LoVo (cell line): ENCODE results near the gene PGM3.
A peak's percentile ranks its signal among the peaks of the same experiment; 100 is the strongest.
"Not testable (repeated sequence)": the region's sequence is repeated elsewhere in the genome, so short reads cannot be mapped to it uniquely, and the experiment has no call there.

Source experiments
- DNase-seq: peaks from one replicate; pipeline ENCODE4 v3.0.0-alpha.2; 2016; ENCODE audit warnings: low spot score

The PGM3 gene, protein sequence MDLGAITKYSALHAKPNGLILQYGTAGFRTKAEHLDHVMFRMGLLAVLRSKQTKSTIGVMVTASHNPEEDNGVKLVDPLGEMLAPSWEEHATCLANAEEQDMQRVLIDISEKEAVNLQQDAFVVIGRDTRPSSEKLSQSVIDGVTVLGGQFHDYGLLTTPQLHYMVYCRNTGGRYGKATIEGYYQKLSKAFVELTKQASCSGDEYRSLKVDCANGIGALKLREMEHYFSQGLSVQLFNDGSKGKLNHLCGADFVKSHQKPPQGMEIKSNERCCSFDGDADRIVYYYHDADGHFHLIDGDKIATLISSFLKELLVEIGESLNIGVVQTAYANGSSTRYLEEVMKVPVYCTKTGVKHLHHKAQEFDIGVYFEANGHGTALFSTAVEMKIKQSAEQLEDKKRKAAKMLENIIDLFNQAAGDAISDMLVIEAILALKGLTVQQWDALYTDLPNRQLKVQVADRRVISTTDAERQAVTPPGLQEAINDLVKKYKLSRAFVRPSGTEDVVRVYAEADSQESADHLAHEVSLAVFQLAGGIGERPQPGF

GRCh38 chr6:83192871-83193746, at the start of gene PGM3, which contains the start of gene RWDD2A:
TSS of gene PGM3 (minus strand) at chr6:83193265. CDS start at chr6:83191012, 2,253 bp downstream.
TSS of gene RWDD2A (plus strand) at chr6:83193357. CDS start at chr6:83194452, 1,095 bp downstream.
- DNase-seq, result peak; percentile 88

DNA sequence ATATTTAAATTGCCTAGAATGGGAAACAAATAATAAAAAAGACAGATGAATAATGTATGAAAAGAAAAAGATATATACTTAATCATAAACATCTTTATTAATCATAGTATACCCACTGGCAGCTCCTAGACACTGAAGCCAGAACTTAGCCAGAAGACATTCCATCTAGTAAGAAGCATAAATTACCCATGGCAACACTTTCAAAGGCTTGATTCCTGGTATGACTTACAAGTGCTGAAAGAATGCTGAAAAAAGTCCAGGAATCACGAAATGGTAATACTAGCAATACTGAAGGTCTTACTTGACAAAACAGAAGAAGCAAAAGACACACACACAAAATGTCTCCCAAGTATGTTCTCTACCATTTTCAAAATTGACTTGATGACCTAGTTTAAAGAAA, 38.1 kb upstream of the PGM3 start:
- no peak for DNase-seq

DNA sequence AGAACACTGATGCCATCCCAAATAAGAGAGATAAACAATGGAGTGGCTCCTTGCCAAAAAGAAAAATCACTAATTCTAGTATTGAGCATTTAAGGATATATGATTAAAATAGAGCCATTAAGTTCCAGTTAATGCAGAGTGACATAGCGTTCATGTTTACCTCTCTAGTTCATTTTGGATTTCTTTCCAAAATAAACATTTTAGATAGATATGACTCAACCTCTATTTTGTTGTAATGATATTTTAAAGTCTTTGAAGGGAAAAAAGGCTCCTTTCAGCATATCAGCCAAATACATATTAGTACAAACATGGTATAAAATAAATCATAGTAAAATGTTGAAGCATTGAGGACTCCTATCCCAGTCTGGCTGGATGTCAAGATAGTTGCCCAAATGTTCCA, 33.5 kb upstream of the PGM3 start:
- DNase-seq, result no peak

- DNase-seq, result peak; percentile 25
Measured at GRCh38 chr6:83221889-83222479, 28.9 kb upstream of the PGM3 start.

DNA sequence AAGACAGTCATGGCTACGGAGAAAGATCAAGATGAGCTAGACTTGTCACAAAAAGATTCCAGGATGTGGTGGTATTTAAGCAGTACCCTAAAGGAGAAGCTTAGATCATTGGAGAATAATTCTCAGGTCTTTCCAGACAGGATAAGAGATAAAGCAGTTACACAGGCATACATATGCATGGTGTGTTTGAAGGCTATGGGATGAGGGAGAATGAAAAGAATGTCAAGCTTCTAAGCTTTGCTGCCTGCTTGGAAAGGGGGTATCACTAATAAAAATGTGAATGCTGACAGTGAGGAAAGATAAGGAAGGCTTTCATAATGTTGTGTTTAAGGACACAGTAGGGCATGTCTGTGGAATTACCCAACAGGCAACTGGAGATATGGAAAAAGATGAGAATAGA, 28.2 kb upstream of the PGM3 start:
- DNase-seq, result no peak

- DNase-seq, result no peak
Measured at GRCh38 chr6:83220121-83220520, 27.1 kb upstream of the PGM3 start.

DNA sequence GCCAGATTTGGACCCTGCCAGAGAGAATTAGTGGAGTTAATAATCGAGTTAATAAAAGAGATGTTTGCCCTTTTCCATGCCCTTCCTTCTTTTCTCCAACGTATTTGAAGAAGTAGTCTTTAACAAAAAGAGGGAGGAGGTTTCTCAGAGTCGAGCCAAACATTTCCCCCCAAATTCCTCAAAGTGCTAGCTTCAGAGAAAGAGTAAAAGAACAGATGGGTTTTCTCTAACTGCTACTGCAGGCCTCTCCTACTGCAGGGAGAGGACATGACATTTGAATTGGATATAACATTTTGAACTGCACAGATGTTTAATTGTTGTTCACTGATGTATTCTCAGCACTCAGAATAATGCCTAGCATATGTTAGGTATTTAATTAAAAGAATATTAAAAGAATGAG, 25.6 kb upstream of the PGM3 start:
- DNase-seq, result no peak

DNA sequence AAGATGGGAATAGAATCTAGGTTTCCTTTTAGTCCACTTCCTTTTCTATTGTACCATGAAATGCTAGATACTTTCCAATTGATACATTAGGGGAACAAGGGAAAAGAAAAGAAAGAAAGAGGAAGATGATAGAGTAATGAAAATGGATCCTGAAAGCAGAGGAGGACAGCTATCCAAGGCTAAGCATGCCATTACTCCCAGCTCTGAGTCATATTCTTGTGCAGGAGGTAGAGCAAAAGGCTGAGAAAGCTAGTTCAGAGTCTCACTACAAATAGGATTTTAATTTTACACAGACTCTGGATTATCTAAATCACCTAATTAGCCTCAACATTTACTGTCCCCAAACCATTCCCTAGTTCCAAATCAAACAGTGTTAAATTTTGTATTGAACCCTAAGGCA, 23.7 kb upstream of the PGM3 start:
- DNase-seq, result no peak

GRCh38 chr6:83215131-83216047, 22.3 kb upstream of the PGM3 start:
- peak; percentile 37 for DNase-seq

DNA sequence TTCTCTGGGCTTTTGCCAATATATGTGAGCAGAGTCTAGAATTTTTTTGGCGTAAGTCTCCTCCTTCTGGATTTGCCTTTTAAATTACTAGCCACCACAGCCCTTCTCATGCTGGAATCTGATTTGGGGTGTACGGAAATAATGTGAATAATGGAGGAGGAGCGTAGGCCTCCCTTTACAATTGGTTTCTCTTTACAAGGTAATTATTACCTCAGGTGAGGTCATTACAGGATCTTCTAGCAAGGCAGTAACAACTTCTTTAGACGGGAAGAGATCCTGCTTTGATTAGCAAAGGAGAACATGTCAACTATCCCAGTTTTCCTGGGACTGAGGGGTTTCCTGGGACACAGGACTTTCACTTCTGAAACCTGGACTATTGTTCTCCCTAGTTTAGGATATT, 9.0 kb upstream of the PGM3 start:
- DNase-seq, result no peak

GRCh38 chr6:83199863-83200225, 6.8 kb upstream of the PGM3 start:
- DNase-seq, result no peak

GRCh38 chr6:83199173-83199862, 6.3 kb upstream of the PGM3 start:
- DNase-seq, result no peak

DNA sequence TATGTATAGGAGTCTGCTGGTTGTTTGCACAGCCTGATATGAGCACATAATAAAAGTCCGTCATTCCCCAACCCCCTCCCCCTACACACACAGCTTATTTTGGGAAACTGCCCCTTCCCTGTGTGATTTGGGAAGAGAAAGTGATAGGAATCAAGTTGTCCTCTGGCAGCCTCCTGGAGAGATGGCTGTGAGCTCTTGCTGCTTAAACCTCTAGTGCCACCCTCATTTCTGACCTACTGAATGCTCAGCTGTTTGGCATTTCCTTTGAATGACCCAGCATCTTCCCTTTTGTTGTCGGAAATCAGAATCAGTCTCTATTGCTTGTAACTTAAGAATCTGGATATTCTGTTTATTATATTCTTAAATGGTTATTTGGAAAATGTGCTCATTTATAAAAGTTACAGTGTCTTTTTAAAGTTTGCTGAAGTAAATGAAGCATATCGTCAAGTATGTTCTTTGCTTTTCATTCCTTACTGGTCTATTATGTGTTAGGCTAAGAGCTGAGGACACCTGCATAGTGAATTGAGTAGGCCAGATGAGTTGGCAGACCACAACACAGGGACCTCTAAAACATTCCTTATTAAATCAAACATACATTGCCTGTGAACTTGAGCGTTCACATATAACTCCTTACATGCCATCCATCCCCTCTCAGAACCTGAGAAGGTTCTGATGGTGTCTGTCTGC, 5.6 kb upstream of the PGM3 start:
- no peak for DNase-seq

- peak; percentile 56 for DNase-seq
Measured at GRCh38 chr6:83193747-83194566, 892 bp upstream of the PGM3 start.

- no peak for DNase-seq
Measured at GRCh38 chr6:83192456-83192855, 609 bp downstream of the PGM3 start.

GRCh38 chr6:83191974-83192373, 1.1 kb downstream of the PGM3 start:
- not testable (repeated sequence) for DNase-seq

GRCh38 chr6:83190626-83191025, 2.4 kb downstream of the PGM3 start:
- no peak for DNase-seq

DNA sequence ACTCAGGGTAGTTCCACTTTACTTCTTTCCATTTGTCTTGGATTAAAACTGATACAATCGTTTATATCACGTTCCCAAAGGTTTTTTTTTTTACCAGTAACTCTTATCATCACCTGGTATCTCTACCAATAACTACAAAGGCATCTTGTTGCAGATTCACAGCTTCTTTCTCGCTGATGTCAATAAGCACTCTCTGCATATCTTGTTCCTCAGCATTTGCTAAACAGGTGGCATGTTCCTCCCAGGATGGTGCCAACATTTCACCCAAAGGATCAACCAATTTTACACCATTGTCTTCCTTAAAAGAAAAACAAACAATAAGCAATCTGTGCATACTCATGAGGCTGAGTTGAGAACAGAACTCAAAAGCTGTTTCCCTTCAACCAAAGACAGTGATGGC, 4.6 kb downstream of the PGM3 start:
- DNase-seq, result no peak

DNA sequence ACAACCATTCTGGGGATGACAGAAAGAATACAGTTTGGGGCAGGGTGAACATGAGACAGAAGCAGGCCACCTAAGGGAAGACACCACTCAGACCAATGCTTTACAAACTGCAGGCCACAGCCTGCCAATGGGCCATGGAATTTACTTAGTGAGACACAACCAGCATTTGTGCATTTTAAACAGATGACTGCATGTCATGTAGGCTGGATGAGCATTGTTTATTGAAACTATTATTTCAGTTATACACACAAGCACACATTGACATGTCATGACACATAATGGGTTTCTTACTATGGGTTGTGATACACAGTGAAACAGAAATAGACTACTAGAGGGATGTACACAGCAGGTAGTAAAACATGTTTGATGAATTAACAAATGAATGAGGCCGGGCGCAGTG, 8.0 kb downstream of the PGM3 start:
- DNase-seq, result no peak
